AG09319 (cell line): ENCODE data around the gene ZCRB1.

Experiments
- DNase-seq: peaks from one replicate; pipeline ENCODE4 v3.0.0-alpha.2; 2010; ENCODE audit warnings: low read depth; ENCODE audit errors: extremely low read depth
- TF ChIP-seq, protein P1 (sequence below): IDR thresholded peaks from 2 replicates; pipeline ENCODE4 v1.5.1; 2011; ENCODE audit warnings: low read depth, mild to moderate bottlenecking, inconsistent platforms, low read length, moderate library complexity

Gene ZCRB1

DNA sequence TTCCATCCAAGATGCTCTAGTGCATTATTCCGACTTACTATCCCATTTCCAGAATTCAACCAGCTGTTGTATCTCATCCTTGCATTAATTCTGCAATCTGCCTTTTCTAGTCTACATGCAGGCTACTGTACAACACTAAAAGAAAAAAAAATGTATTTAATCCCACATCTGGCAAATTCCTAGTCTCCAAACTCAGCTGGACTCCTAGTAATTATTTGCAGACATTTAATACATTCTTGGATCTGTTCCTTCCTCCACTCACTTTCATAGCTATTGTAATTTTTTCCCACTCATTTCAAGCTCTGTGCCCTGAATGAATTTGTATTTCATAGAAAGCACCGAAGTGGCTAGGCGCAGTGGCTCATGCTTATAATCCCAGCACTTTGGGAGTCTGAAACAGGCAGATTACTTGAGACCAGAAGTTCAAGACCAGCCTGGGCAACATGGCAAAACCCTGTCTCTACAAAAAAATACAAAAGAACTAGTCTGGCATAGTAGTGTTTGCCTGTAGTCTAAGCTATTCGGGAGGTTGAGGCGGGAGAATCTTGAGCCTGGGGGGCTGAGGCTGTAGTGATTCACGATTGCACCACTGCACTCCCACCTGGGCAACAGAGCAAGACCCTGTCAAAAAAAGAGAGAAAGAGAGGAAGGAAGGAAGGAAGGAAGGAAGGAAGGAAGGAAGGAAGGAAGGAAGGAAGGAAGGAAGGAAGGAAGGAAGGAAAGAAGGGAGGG, 48.3 kb downstream of the ZCRB1 start:
- no peak for DNase-seq
- TF ChIP-seq, protein P1, sequence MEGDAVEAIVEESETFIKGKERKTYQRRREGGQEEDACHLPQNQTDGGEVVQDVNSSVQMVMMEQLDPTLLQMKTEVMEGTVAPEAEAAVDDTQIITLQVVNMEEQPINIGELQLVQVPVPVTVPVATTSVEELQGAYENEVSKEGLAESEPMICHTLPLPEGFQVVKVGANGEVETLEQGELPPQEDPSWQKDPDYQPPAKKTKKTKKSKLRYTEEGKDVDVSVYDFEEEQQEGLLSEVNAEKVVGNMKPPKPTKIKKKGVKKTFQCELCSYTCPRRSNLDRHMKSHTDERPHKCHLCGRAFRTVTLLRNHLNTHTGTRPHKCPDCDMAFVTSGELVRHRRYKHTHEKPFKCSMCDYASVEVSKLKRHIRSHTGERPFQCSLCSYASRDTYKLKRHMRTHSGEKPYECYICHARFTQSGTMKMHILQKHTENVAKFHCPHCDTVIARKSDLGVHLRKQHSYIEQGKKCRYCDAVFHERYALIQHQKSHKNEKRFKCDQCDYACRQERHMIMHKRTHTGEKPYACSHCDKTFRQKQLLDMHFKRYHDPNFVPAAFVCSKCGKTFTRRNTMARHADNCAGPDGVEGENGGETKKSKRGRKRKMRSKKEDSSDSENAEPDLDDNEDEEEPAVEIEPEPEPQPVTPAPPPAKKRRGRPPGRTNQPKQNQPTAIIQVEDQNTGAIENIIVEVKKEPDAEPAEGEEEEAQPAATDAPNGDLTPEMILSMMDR = no peak

- DNase-seq = no peak
- TF ChIP-seq, protein P1 = no peak
Observed at GRCh38 chr12:42275499-42275898, 50.4 kb downstream of the ZCRB1 start.

- TF ChIP-seq, protein P1 = no peak
- no peak for DNase-seq
Observed at GRCh38 chr12:42273706-42274105, 52.2 kb downstream of the ZCRB1 start.

DNA sequence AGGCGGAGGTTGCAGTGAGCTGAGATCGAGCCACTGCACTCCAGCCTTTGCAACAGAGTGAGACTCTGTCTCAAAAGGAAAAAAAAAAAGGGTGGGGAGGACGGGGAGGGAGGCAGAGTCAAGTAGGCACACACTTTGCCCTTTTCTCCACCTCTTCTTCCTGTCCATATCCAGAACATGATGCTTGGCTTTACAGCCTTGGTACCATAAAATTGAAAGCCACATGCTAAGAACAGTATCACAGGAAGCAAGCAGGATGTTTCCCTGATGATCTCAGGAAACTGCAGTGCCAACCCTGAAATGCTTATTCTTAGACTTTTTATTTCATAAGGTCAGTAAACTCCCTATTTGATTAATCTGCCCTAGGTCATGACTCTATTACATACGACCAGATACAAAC, 55.3 kb downstream of the ZCRB1 start:
- TF ChIP-seq, protein P1 = no peak
- DNase-seq = no peak

DNA sequence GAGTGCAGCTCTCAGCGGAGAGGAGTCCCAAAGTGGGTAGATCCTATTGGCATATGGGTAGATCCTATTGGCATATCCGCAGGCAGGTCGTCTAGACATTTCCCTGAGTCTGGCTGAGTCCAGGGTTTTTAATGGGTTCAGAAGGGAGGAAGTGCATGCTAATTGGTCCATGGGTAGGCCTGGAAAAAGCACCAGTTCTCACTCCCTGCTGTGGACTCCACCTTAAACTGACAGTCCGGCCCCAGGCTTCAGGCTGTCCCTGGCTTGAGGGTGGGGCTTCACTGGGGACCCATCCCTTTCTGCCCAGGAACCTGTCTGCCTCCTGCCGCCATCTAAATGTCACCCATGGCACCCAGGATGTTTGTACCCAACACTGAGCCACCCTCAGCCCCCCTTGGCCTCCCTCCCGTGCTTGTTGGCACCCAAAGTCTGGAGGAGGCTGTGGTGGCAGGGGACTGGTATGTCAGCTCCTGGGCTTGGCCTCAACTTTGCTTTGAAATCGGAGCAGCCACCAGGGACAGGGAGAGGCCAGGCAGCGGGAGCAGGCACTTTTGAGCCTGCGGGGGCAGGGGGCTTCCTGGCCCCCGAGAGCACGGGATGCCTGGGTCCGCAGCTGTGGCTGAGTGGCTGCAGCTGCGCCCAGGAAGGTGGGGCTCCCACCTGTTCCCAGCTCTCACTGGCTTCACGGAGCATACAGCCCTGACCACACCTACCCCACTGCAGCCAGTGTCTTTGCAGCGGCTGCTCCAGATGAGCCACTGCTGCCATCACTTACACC, 58.3 kb downstream of the ZCRB1 start:
- TF ChIP-seq, protein P1 = no peak
- no peak for DNase-seq

GRCh38 chr12:42266579-42267230, 59.2 kb downstream of the ZCRB1 start:
- no peak for DNase-seq
- TF ChIP-seq, protein P1 = no peak

GRCh38 chr12:42262271-42262670, 63.6 kb downstream of the ZCRB1 start:
- DNase-seq = no peak
- TF ChIP-seq, protein P1 = no peak
